A673 (cell line): Measurements from ENCODE around the gene NINJ1.

ENCODE experiments used
- EZH2 ChIP-seq: fragments of 200-600 bp; sonication (generic); IDR thresholded peaks from 2 replicates; pipeline ENCODE4 v1.6.1; 2017; ENCODE audit warnings: borderline replicate concordance, low read depth, mild to moderate bottlenecking, mixed read lengths, antibody characterized with exemption, low read length; ENCODE audit not compliant: poor library complexity, severe bottlenecking
- TF ChIP-seq, protein P1 (sequence below): fragments of 300-800, 200-600 bp; sonication (generic); conservative IDR thresholded peaks from 2 replicates; pipeline ENCODE4 v1.5.1; 2017; ENCODE audit warnings: low read depth, mild to moderate bottlenecking, antibody characterized with exemption, low read length, moderate library complexity, mixed read lengths

GRCh38 chr9:93084471-93084881, 49.6 kb downstream of the NINJ1 start:
- TF ChIP-seq, protein P1, sequence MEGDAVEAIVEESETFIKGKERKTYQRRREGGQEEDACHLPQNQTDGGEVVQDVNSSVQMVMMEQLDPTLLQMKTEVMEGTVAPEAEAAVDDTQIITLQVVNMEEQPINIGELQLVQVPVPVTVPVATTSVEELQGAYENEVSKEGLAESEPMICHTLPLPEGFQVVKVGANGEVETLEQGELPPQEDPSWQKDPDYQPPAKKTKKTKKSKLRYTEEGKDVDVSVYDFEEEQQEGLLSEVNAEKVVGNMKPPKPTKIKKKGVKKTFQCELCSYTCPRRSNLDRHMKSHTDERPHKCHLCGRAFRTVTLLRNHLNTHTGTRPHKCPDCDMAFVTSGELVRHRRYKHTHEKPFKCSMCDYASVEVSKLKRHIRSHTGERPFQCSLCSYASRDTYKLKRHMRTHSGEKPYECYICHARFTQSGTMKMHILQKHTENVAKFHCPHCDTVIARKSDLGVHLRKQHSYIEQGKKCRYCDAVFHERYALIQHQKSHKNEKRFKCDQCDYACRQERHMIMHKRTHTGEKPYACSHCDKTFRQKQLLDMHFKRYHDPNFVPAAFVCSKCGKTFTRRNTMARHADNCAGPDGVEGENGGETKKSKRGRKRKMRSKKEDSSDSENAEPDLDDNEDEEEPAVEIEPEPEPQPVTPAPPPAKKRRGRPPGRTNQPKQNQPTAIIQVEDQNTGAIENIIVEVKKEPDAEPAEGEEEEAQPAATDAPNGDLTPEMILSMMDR: no peak
- no peak for TF ChIP-seq EZH2
